GM06990 (cell line): ENCODE measurements around the gene LRRC27.

Experiments used
- DNase-seq: peaks from one replicate; pipeline ENCODE4 v3.0.0-alpha.2; 2011; ENCODE audit not compliant: insufficient read length; ENCODE audit errors: extremely low read depth
- H3K27me3 ChIP-seq: replicated peaks from 2 replicates; pipeline ENCODE4 v1.6.0; 2011; ENCODE audit warnings: low read length; ENCODE audit not compliant: control insufficient read depth, insufficient read depth
- H3K36me3 ChIP-seq: 2 replicates; pipeline ENCODE4 v1.5.1; 2011; ENCODE audit warnings: low read length; ENCODE audit not compliant: control insufficient read depth, insufficient read depth
- H3K4me3 ChIP-seq: replicated peaks from 2 replicates; pipeline ENCODE4 v1.5.1; 2011; ENCODE audit warnings: low read depth, mild to moderate bottlenecking, control low read depth, low read length
- CTCF ChIP-seq: IDR thresholded peaks from 2 replicates; pipeline ENCODE4 v1.5.1; 2011; ENCODE audit warnings: low read length, control low read depth, mild to moderate bottlenecking, inconsistent platforms; ENCODE audit not compliant: insufficient read depth, poor library complexity, severe bottlenecking

The LRRC27 gene

GRCh38 chr10:132427006-132427771, 95.2 kb downstream of the LRRC27 start:
- no peak for DNase-seq
- H3K36me3 ChIP-seq = no peaks in the 10 kb centered on the region
- no peak for TF ChIP-seq CTCF
- no peak overlapping the region for H3K4me3 ChIP-seq
- no peaks in the 10 kb centered on the region for H3K27me3 ChIP-seq

- no peaks in the 10 kb centered on the region for H3K27me3 ChIP-seq
- no peak for DNase-seq
- no peak overlapping the region for H3K4me3 ChIP-seq
- TF ChIP-seq CTCF = no peak
- H3K36me3 ChIP-seq = no peaks in the 10 kb centered on the region
Observed at GRCh38 chr10:132427939-132428367, 96.0 kb downstream of the LRRC27 start.

- Histone ChIP-seq H3K27me3 (no peaks in the 10 kb centered on the region), H3K4me3 (no peak overlapping the region), H3K36me3 (no peaks in the 10 kb centered on the region)
- no peak for TF ChIP-seq CTCF
- no peak for DNase-seq
Observed at GRCh38 chr10:132428486-132428995, 96.5 kb downstream of the LRRC27 start.
